GM18907 (cell line): ENCODE data around the gene HPX.
"Not testable (repeated sequence)": the region's sequence is repeated elsewhere in the genome, so short reads cannot be mapped to it uniquely, and the experiment has no call there.

Experiments used
- ATAC-seq: cut with Tn5 transposase; IDR thresholded peaks from one replicate; pipeline ENCODE4 v1.9.1; 2021; ENCODE audit warnings: mild to moderate bottlenecking, moderate library complexity; ENCODE audit not compliant: unreplicated experiment

Gene HPX

DNA sequence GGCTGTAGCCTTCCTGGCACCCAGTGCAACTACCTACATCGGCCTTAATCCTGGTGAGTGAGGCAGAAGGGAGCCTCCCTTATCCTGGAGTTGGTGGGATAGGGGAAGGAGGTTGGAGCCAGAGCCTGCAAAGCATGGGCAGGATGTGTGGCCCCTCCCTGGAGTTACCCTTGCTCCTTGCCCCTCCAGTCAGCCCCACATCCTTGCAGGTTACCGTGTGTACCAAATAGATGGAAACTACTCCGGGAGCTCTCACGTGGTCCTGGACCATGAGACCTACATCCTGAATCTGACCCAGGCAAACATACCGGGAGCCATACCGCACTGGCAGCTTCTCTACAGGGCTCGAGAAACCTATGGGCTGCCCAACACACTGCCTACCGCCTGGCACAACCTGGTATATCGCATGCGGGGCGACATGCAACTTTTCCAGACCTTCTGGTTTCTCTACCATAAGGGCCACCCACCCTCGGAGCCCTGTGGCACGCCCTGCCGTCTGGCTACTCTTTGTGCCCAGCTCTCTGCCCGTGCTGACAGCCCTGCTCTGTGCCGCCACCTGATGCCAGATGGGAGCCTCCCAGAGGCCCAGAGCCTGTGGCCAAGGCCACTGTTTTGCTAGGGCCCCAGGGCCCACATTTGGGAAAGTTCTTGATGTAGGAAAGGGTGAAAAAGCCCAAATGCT lies 46.7 kb downstream of the HPX start:
- ATAC-seq = no peak

DNA sequence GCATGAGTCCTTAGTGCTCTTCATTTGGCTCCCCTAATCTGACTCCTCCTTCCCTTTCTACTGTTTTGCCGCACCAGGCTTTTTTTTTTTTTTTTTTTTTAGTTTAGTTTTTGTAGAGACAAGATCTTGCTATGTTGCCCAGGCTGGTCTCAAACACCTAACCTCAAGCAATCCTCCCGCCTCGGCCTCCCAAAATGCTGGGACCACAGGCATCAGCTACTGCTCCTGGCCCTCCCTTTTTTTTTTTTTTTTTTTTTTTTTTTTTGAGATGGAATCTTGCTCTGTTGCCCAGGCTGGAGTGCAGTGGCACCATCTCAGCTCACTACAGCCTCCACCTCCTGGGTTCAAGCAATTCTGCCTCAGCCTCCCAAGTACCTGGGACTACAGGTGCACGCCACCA lies 48.5 kb downstream of the HPX start:
- not testable (repeated sequence) for ATAC-seq

DNA sequence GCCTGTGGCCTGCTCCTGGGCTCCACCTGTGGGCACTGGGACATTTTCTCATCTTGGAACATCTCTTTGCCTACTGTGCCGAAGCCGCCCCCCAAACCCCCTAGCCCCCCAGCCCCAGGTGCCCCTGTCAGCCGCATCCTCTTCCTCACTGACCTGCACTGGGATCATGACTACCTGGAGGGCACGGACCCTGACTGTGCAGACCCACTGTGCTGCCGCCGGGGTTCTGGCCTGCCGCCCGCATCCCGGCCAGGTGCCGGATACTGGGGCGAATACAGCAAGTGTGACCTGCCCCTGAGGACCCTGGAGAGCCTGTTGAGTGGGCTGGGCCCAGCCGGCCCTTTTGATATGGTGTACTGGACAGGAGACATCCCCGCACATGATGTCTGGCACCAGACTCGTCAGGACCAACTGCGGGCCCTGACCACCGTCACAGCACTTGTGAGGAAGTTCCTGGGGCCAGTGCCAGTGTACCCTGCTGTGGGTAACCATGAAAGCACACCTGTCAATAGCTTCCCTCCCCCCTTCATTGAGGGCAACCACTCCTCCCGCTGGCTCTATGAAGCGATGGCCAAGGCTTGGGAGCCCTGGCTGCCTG lies 49.2 kb downstream of the HPX start:
- no peak for ATAC-seq

DNA sequence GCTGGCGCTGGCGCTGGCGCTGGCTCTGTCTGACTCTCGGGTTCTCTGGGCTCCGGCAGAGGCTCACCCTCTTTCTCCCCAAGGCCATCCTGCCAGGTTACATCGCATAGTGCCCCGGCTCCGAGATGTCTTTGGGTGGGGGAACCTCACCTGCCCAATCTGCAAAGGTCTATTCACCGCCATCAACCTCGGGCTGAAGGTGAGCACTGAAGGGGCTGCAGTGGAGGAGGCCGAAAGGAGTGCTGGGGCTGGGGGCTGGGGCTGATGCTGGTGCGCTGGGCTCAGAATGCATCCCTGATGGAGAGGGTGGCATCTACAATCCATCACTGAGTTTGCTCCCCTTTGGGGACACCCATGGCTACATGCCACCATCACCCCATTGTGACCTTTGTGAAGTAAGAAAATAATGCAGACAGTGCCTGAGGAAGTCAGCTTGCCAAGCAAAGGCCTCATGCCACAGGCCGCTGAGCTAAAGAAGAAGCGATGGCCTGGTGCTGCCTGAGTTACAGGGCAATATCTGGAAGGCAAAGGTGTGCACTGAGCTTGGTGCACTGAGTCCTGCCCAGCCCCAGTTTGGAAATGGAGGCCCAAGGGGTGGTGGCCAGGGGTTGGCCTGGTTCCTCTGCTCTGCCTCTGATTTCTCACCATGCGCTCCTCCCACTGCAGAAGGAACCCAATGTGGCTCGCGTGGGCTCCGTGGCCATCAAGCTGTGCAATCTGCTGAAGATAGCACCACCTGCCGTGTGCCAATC lies 49.9 kb downstream of the HPX start:
- ATAC-seq = no peak

DNA sequence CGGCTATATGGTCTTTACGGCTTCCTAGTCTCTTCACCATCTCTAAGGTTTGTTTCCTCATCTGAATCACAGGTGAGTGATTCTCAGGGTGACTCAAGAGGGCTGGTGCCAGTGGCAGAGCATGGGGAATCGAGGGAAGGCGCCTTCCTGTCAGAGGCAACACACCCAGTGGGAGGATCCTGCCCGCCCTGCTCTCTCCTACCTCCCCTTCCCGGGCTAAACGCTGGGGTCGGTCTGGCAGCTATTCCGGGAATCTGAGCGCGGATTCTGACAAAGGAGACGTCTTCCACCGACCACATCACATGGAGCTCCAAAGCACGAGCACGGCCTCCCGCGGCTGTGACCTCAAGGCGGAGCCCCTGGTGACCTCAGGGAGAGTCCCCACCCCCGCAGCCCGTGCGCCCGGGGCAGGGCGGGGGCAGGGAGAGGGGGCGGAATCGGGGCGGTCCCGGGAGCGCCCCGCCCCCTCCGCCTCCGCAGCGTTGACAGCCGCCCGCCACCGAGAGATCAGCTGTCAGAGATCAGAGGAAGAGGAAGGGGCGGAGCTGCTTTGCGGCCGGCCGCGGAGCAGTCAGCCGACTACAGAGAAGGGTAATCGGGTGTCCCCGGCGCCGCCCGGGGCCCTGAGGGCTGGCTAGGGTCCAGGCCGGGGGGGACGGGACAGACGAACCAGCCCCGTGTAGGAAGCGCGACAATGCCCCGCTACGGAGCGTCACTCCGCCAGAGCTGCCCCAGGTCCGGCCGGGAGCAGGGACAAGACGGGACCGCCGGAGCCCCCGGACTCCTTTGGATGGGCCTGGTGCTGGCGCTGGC lies 50.7 kb downstream of the HPX start, which contains the start of gene SMPD1:
TSS of gene SMPD1 (plus strand) at position 570 of the 813 bp plus-strand sequence. CDS start at position 695, 125 bp downstream.
- ATAC-seq = peak; percentile 96

DNA sequence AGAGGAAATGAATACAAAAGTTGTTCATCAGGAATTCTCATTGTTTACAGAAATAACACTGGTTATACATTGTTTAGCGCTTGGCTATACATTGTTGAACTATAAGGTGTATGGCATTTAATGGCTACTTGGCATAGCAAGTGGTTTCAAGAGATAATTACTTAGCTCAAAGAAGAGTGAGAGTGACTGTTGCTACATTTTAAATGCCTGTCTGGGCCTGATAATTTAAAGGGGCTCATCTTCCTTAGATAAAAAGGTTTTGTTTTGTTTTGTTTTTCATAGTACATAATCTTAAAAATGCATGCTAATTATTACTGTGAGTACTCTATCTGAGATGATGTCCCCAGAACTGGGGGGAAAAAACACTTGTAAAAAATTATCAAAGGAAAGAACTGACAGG lies 52.0 kb downstream of the HPX start:
- ATAC-seq = no peak

DNA sequence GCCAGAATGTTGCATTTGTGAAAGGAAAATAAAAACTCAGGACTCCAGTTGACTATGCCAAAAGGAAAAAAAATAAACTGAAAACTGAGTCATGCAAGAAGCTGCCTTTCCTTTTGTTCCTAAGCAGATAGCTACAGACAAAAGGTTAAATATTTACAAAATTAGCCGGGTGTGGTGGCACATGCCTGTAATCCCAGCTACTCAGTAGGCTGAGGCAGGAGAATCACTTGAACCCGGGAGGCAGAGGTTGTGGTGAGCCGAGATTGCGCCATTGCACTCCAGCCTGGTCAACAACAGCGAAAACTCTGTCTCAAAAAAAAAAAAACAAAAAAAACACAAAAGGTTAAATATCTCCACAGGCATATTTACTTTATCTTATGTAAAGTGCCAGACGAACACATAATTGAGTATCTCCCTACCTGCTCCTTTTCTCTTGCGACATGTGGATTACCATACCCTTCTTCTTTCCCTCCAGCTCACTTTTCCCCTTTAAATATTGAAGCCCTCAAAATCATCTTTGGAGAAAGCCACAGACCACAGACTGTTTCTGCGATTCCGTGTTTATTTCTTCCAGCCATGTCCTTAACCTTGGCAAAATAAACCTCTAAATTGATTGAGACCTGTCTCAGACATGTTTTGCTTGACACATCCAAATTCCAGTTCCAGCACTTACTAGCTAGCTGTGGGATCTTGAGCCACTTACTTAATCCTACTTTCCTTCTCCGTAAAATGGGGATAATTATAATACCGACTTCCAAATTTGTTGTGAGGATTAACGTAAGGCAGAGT lies 52.8 kb downstream of the HPX start:
- no peak for ATAC-seq

DNA sequence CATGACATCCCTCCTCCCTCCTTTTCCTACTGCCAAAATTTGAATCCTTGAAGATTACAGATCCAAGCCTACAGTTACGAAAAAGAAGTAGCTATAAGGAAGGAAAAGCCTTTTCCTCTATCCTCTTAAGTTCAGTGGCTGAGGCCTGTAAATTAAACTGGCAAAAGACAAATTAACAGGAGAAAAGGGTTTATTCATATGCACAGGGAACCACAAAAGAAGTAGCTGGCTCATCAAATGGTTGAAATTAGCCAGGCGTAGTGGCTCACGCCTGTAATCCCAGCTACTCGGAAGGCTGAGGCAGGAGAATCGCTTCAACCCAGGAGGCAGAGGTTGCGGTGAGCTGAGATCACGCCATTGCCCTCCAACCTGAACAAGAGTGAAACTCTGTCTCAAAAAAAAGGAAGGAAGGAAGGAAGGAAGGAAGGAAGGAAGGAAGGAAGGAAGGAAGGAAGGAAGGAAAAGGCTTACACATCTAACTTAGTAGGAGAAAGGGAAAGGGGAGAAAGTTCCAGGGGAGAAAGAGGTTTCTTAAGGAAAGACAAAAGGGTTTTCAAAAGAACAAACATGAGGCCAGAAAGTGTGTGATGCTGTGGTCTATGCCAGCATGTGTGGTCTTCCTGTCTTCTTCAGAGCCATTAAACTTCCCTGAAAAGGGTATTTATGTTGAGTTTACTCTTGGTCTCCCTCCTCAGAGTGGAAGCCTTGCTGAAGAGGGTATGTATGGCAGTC lies 55.6 kb downstream of the HPX start:
- ATAC-seq = no peak
